MCF 10A (cell line): ENCODE measurements around the gene CNOT8. TPM values are rescaled to one million over a fixed set of nuclear protein-coding genes. Genes with fewer than 3 reads are reported as not detected.

Source experiments
- BruUV-seq: library from RNA; stranded (reverse); fragments of 400-500 nt; replicated peaks from 2 replicates; lab custom pipeline; 2021; lab: Mats Ljungman, UMichigan
- CTCF ChIA-PET: fragments of 300-600 bp; sonication (Branson Sonifier 250); formaldehyde crosslinking; extraction: SDS; loops from one replicate; lab custom pipeline; 2021; ENCODE audit warnings: antibody characterized with exemption, inconsistent platforms; lab: Yijun Ruan, JAX
- POLR2A ChIA-PET: fragments of 300-600, 350-650 bp; sonication (Branson Sonifier 250); formaldehyde crosslinking; extraction: SDS; loops from one replicate; lab custom pipeline; 2020; ENCODE audit warnings: antibody characterized with exemption, inconsistent platforms; lab: Yijun Ruan, JAX
- DNase-seq: peaks from one replicate; pipeline ENCODE4 v3.0.0-alpha.2; 2018; ENCODE audit not compliant: unreplicated experiment
- H3K27ac Mint-ChIP-seq: one replicate; pipeline ENCODE4 v1.8.0; 2022; ENCODE audit warnings: mild to moderate bottlenecking, low read depth, mixed read lengths; ENCODE audit not compliant: unreplicated experiment
- H3K27me3 Mint-ChIP-seq: one replicate; pipeline ENCODE4 v1.8.0; 2022; ENCODE audit warnings: mixed read lengths; ENCODE audit not compliant: insufficient read depth, unreplicated experiment
- H3K36me3 Mint-ChIP-seq: one replicate; pipeline ENCODE4 v1.8.0; 2022; ENCODE audit warnings: mild to moderate bottlenecking, moderate library complexity, mixed read lengths; ENCODE audit not compliant: insufficient read depth, unreplicated experiment
- H3K4me1 Mint-ChIP-seq: one replicate; pipeline ENCODE4 v1.8.0; 2022; ENCODE audit warnings: mixed read lengths; ENCODE audit not compliant: insufficient read depth, unreplicated experiment
- H3K4me3 Mint-ChIP-seq: one replicate; pipeline ENCODE4 v1.8.0; 2022; ENCODE audit warnings: mild to moderate bottlenecking, moderate library complexity, mixed read lengths; ENCODE audit not compliant: unreplicated experiment
- H3K9me3 Mint-ChIP-seq: one replicate; pipeline ENCODE4 v1.8.0; 2022; ENCODE audit warnings: mixed read lengths; ENCODE audit not compliant: unreplicated experiment
- CTCF ChIP-seq: fragments of 200-600 bp; IDR thresholded peaks from one replicate; pipeline ENCODE4 v1.8.0; 2022; ENCODE audit warnings: antibody characterized with exemption, mild to moderate bottlenecking; ENCODE audit not compliant: unreplicated experiment
- intact Hi-C: fragments of 100-400 bp; cut with micrococcal nuclease; formaldehyde crosslinking; loops from 2 replicates; pipeline ENCODE4 v1.14.1; 2022
- total RNA-seq: library from RNA; stranded (reverse); gene quantifications from 2 replicates; pipeline ENCODE4 v1.2.3, GENCODE V29; 2022

The CNOT8 gene
- total RNA-seq, 1 experiment from 2014 or later, result 52.3 TPM

- Mint-ChIP-seq H3K27ac (no peak overlapping the region), H3K9me3 (no peaks in the 10 kb centered on the region), H3K4me1 (peaks cover 15% of the 10 kb centered on the region), H3K4me3 (no peak overlapping the region), H3K36me3 (peaks cover 100% of the 10 kb centered on the region), H3K27me3 (no peaks in the 10 kb centered on the region)
- CTCF ChIA-PET, result interaction anchor here (1.2 to 3.0 kb wide), 3 partner anchors 135 to 168 kb away, joined by 3 to 18 read pairs (median 9); no protein-coding TSS in a partner anchor
- POLR2A ChIA-PET, result no interaction called here
- intact Hi-C loops, result no loop called here
- no TSS peak for BruUV-seq
- TF ChIP-seq CTCF, result no peak
- no peak for DNase-seq
These were observed 45.3 kb upstream of the CNOT8 start for GRCh38 chr5:154813158-154813557.

GRCh38 chr5:154813736-154814135 is 44.7 kb upstream of the CNOT8 start:
- ChIA-PET POLR2A (interaction anchor here (1.0 kb wide), 1 partner anchor 46 kb away, joined by 4 read pairs; no protein-coding TSS in a partner anchor), CTCF (interaction anchor here (0.6 to 3.0 kb wide), 4 partner anchors 32 to 168 kb away, joined by 3 to 18 read pairs (median 6); no protein-coding TSS in a partner anchor)
- Mint-ChIP-seq H3K27ac (no peak overlapping the region), H3K36me3 (peaks cover 100% of the 10 kb centered on the region), H3K4me3 (no peak overlapping the region), H3K9me3 (no peaks in the 10 kb centered on the region), H3K4me1 (peaks cover 15% of the 10 kb centered on the region), H3K27me3 (no peaks in the 10 kb centered on the region)
- no peak for DNase-seq
- no TSS peak for BruUV-seq
- TF ChIP-seq CTCF, result no peak
- intact Hi-C loops, result no loop called here

GRCh38 chr5:154815025-154815424 is 43.4 kb upstream of the CNOT8 start:
- BruUV-seq, result no TSS peak
- Mint-ChIP-seq H3K9me3 (no peaks in the 10 kb centered on the region), H3K27me3 (no peaks in the 10 kb centered on the region), H3K4me3 (no peak overlapping the region), H3K27ac (no peak overlapping the region), H3K4me1 (peaks cover 10% of the 10 kb centered on the region), H3K36me3 (peaks cover 100% of the 10 kb centered on the region)
- ChIA-PET CTCF (interaction anchor here (0.6 to 3.0 kb wide), 4 partner anchors 10 to 221 kb away, joined by 3 to 18 read pairs (median 4); no protein-coding TSS in a partner anchor), POLR2A (no interaction called here)
- intact Hi-C loops, result no loop called here
- TF ChIP-seq CTCF, result no peak
- no peak for DNase-seq

- no TSS peak for BruUV-seq
- intact Hi-C loops, result no loop called here
- H3K36me3 Mint-ChIP-seq, result peaks cover 97% of the 10 kb centered on the region
- TF ChIP-seq CTCF, result no peak
- H3K4me3 Mint-ChIP-seq, result no peak overlapping the region
- peak overlapping the region; percentile 5 for H3K27ac Mint-ChIP-seq
- DNase-seq, result no peak
- H3K9me3 Mint-ChIP-seq, result no peaks in the 10 kb centered on the region
- H3K4me1 Mint-ChIP-seq, result peaks cover 10% of the 10 kb centered on the region
- H3K27me3 Mint-ChIP-seq, result no peaks in the 10 kb centered on the region
- ChIA-PET POLR2A (interaction anchor here (0.6 kb wide), 1 partner anchor 66 kb away, joined by 5 read pairs; no protein-coding TSS in a partner anchor), CTCF (interaction anchor here (0.6 to 0.7 kb wide), 2 partner anchors 17 to 221 kb away, joined by 4 read pairs; no protein-coding TSS in a partner anchor)
These were observed 42.7 kb upstream of the CNOT8 start for GRCh38 chr5:154815684-154816247.
